Upper lobe of left lung (tissue), 6 donors: ENCODE results near the gene RERE. TPM values are rescaled to one million over a fixed set of nuclear protein-coding genes. Genes with fewer than 3 reads are reported as not detected.
A peak's percentile ranks its signal among the peaks of the same experiment; 100 is the strongest.

Source experiments
- ATAC-seq, 2 donors: fragments of 200-7000 bp; cut with Tn5 transposase; one replicate each; pipeline ENCODE4 v1.9.1; 2022; ENCODE audit warnings: mild to moderate bottlenecking in 2 of 2, moderate library complexity in 2 of 2; ENCODE audit not compliant: low FRiP score in 2 of 2
- DNase-seq, 2 donors: peaks; one replicate each; pipeline ENCODE4 v3.0.0-alpha.2; 2019 to 2020
- H3K27ac ChIP-seq, 4 donors: fragments of 200-600 bp; sonication (generic); one replicate each; pipeline ENCODE4 v1.5.1; 2016 to 2019
- H3K27me3 ChIP-seq, 4 donors: fragments of 200-600 bp; sonication (generic); one replicate each; pipeline ENCODE4 v1.5.1; 2017 to 2019
- H3K36me3 ChIP-seq, 4 donors: fragments of 200-600 bp; sonication (generic); one replicate each; pipeline ENCODE4 v1.5.1; 2016 to 2019
- H3K4me1 ChIP-seq, 4 donors: fragments of 200-600 bp; sonication (generic); one replicate each; pipeline ENCODE4 v1.5.1; 2018 to 2019
- H3K4me3 ChIP-seq, 4 donors: fragments of 200-600 bp; sonication (generic); one replicate each; pipeline ENCODE4 v1.5.1; 2017 to 2019; ENCODE audit warnings: mild to moderate bottlenecking in 2 of 4, moderate library complexity in 1 of 4
- H3K9me3 ChIP-seq, 4 donors: fragments of 200-600 bp; sonication (generic); one replicate each; pipeline ENCODE4 v1.5.1; 2018 to 2019
- EP300 ChIP-seq, 4 donors: sonication (generic); formaldehyde crosslinking; IDR thresholded peaks; one replicate each; pipeline ENCODE4 v1.5.1; 2017; ENCODE audit warnings: antibody characterized with exemption in 4 of 4, control low read depth in 2 of 4
- POLR2A ChIP-seq, 4 donors: fragments of 450-650 bp; IDR thresholded peaks; one replicate each; pipeline ENCODE4 v1.5.1; 2016 to 2017; ENCODE audit warnings: antibody characterized with exemption in 4 of 4, mild to moderate bottlenecking in 2 of 4
- POLR2AphosphoS5 ChIP-seq, 2 donors: sonication (generic); formaldehyde crosslinking; IDR thresholded peaks; one replicate each; pipeline ENCODE4 v1.5.1; 2017; ENCODE audit warnings: antibody characterized with exemption in 2 of 2
- WGBS, 2 donors: methylation state at CpG; one replicate each; pipeline ENCODE4 v1.1.5; 2017 to 2018; 5-methylcytosine and 5-hydroxymethylcytosine counted together
- total RNA-seq, 6 donors: library from RNA; depleted of rRNA in 4 of 6; stranded (reverse); fragments of >200 nt in 4 of 6; gene quantifications; one replicate each; pipeline versions ENCODE4 v1.1.0 to v1.2.1, GENCODE V29; 2016 to 2021
- TF ChIP-seq, protein P1 (sequence below), 6 experiments: fragments of 450-650 bp in 4 of 6; fragments of 200-600 bp in 2 of 6; sonication (generic) in 2 of 6; IDR thresholded peaks; one replicate each; pipeline ENCODE4 v1.5.1; 2016 to 2019; ENCODE audit warnings: antibody characterized with exemption in 6 of 6
- donor health status: DM: no; HTN: no; CAD: no; lungs with moderate emphysema.
- donor health status: DM: no; HTN: yes; CAD: no; lungs with severe emphysema.

Gene RERE
- total RNA-seq, 6 donors from 2014 or later, result 75.5 to 222 (median 104) TPM

DNA sequence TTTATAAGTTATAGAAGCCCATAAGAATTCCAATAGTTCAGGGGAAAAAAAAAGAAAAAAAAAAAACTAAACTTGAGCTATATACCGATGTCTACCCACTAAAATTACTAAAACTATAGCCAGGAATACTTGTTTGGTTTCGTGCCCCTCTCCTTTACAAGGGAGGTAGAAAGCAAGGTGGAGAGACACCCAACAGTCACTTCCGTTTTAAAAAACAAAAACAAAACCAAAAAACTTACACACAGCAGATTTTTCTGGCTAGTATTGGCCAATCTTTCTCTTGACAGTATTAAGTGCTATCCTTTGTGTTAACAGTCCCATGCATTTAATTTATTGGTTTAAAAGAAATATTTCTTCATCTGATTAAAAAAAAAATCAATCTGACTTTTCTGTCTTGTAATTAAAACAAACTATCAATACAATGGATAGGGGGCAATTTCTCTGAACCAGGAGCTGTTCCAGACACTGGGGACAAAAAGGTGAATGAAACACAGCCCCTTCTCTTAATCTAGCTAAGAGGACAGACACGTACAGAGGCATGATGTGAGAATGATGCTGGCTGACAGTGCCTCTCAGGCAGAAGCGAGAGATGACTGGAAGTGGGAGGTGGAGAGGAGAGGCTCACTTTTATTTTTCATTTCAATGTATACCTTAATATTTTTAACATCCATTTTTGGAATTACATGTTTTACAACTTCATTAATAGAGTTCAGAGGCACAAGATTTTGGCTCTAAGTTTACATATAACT, 214.8 kb downstream of the RERE start:
- H3K36me3 ChIP-seq, result no peaks in the 10 kb centered on the region
- no peaks in the 10 kb centered on the region for H3K9me3 ChIP-seq
- H3K4me3 ChIP-seq, result no peak overlapping the region
- TF ChIP-seq POLR2A (IDR thresholded peaks at IDR 0.05) (no peak), POLR2AphosphoS5 (IDR thresholded peaks at IDR 0.05) (no peak), EP300 (IDR thresholded peaks at IDR 0.05) (no peak)
- TF ChIP-seq, protein P1, sequence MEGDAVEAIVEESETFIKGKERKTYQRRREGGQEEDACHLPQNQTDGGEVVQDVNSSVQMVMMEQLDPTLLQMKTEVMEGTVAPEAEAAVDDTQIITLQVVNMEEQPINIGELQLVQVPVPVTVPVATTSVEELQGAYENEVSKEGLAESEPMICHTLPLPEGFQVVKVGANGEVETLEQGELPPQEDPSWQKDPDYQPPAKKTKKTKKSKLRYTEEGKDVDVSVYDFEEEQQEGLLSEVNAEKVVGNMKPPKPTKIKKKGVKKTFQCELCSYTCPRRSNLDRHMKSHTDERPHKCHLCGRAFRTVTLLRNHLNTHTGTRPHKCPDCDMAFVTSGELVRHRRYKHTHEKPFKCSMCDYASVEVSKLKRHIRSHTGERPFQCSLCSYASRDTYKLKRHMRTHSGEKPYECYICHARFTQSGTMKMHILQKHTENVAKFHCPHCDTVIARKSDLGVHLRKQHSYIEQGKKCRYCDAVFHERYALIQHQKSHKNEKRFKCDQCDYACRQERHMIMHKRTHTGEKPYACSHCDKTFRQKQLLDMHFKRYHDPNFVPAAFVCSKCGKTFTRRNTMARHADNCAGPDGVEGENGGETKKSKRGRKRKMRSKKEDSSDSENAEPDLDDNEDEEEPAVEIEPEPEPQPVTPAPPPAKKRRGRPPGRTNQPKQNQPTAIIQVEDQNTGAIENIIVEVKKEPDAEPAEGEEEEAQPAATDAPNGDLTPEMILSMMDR (IDR thresholded peaks at IDR 0.05), result no peak
- no peak for DNase-seq
- ATAC-seq, result no peak
- H3K4me1 ChIP-seq, result peaks cover 11 to 26% (median 22%) of the 10 kb centered on the region in 4 donors
- WGBS, 2 donors, result 62 to 66% methylated on average over 5 of the region's 5 CpGs
- peak overlapping the region in 1 of 4 donors; percentile 27 for H3K27ac ChIP-seq
- no peaks in the 10 kb centered on the region for H3K27me3 ChIP-seq

DNA sequence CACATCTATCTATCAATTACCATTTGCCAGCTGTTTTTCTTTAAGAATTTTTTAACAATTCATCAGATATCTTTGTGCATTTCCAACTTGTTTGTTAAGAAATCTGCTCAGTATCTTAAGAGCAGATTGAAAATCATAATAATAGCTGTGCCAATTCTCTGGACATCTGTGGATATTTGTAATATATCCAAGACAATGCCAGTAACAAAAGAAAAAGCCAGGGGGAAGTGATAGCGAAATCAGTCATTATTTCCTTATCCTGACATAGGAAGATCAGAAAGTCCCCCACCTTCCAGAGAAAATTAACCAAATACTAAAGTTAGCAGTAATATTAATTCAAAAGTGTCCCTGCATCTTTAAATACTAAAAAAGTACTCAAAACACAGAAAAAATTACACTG, 217.1 kb downstream of the RERE start:
- Histone ChIP-seq H3K4me3 (no peak overlapping the region), H3K36me3 (no peaks in the 10 kb centered on the region), H3K27me3 (no peaks in the 10 kb centered on the region), H3K9me3 (no peaks in the 10 kb centered on the region), H3K4me1 (peaks cover 23 to 42% (median 30%) of the 10 kb centered on the region in 4 donors), H3K27ac (peak overlapping the region in 2 of 4 donors; percentile 11 to 22)
- WGBS, 2 donors, result 51 to 63% methylated on average over 1 of the region's 1 CpG
- DNase-seq, result no peak
- TF ChIP-seq POLR2AphosphoS5 (IDR thresholded peaks at IDR 0.05) (no peak), EP300 (IDR thresholded peaks at IDR 0.05) (no peak), POLR2A (IDR thresholded peaks at IDR 0.05) (no peak)
- TF ChIP-seq, protein P1 (IDR thresholded peaks at IDR 0.05), result no peak
- no peak for ATAC-seq

DNA sequence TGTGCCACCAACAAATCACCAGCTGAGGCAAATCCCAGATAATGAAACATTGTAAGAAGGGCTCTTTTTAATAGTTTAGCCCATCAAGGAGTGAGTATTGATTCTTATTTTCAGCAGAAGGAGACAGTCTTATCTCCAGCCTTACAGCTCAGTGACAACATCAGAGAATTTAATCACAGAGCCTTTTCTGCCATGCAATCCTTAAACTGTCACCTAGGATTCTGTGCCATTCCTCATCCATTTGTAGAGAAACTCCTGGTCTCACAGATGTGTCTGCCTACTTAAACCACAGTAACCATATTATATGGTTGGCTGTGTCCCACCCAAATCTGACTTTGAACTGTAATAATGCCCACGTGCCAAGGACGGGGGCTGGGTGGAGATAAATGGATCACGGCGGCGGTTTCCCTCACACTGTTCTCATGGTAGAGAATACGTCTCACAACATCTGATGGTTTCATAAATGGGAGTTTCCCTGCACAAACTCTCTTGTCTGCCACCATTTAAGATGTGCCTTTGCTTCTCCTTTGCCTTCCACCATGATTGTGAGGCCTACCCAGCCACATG, 217.7 kb downstream of the RERE start:
- no peak for ATAC-seq
- 95 to 97% methylated on average over 6 of the region's 6 CpGs for WGBS, 2 donors
- H3K27me3 ChIP-seq, result no peaks in the 10 kb centered on the region
- peaks cover 23 to 42% (median 30%) of the 10 kb centered on the region in 4 donors for H3K4me1 ChIP-seq
- DNase-seq, result no peak
- peak overlapping the region in 2 of 4 donors; percentile 11 to 22 for H3K27ac ChIP-seq
- no peaks in the 10 kb centered on the region for H3K9me3 ChIP-seq
- no peaks in the 10 kb centered on the region for H3K36me3 ChIP-seq
- no peak overlapping the region for H3K4me3 ChIP-seq
- no peak for TF ChIP-seq POLR2AphosphoS5 (IDR thresholded peaks at IDR 0.05)
- no peak for TF ChIP-seq EP300 (IDR thresholded peaks at IDR 0.05)
- TF ChIP-seq, protein P1 (IDR thresholded peaks at IDR 0.05), result no peak
- no peak for TF ChIP-seq POLR2A (IDR thresholded peaks at IDR 0.05)

DNA sequence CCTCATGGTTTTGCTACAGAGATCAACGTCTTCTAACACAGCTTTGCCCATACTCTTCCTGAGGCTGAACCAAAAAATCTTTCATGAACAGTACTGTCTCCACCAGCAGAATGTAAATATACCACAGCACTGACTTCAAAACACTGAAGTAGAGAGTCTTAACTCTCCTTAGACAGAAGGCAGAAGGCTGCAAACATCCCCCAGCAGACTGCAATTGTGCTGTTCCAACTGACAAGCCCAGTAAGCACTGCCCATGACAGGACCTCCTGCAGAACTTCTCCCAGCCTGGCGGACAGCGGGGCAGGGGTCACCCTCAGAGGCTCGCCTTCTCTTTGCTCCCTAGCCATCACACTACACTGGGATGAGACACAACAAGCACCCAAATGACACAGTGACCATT, 218.7 kb downstream of the RERE start:
- H3K4me3 ChIP-seq, result no peak overlapping the region
- no peak for DNase-seq
- H3K9me3 ChIP-seq, result no peaks in the 10 kb centered on the region
- H3K4me1 ChIP-seq, result peaks cover 23 to 42% (median 30%) of the 10 kb centered on the region in 4 donors
- H3K27me3 ChIP-seq, result no peaks in the 10 kb centered on the region
- TF ChIP-seq POLR2A (IDR thresholded peaks at IDR 0.05) (no peak), EP300 (IDR thresholded peaks at IDR 0.05) (no peak), POLR2AphosphoS5 (IDR thresholded peaks at IDR 0.05) (no peak)
- TF ChIP-seq, protein P1 (IDR thresholded peaks at IDR 0.05), result no peak
- H3K36me3 ChIP-seq, result no peaks in the 10 kb centered on the region
- ATAC-seq, result peak in 1 of 2 donors; percentile 39
- 76 to 81% methylated on average over 4 of the region's 4 CpGs for WGBS, 2 donors
- H3K27ac ChIP-seq, result peak overlapping the region in 3 of 4 donors; percentile 60 to 72 (median 61)
